Activated naive CD4-positive, alpha-beta T cell (primary cell): ENCODE measurements around the gene CDC42BPB.
"Not testable (repeated sequence)": the region's sequence is repeated elsewhere in the genome, so short reads cannot be mapped to it uniquely, and the experiment has no call there.

Experiments
- DNase-seq, 4 experiments: peaks; one replicate each; lab custom pipeline; 2025; lab: John Stamatoyannopoulos, UW

CDC42BPB gene

DNA sequence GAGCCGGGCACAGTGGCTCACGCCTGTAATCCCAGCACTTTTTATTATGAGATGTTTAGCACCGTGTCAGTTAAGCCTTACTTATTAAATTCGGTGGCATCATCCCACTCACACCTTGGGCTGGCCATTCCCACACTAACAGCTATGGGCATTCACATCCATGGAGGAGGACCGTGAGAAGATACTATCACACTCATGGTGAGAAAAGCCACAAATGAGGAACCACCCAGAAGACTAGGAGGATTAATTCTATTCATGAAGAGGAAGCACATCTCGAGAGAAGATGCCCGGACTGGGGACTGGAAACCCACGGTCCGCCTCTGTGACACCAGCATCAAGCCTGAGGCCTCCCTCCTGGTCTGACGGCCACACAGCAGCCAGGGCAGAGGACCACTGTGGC lies 4.9 kb downstream of the CDC42BPB start:
- no peak for DNase-seq

GRCh38 chr14:103050935-103051334 lies 6.4 kb downstream of the CDC42BPB start:
- DNase-seq, result no peak

GRCh38 chr14:103047453-103047852 lies 9.9 kb downstream of the CDC42BPB start:
- DNase-seq, result not testable (repeated sequence)

DNA sequence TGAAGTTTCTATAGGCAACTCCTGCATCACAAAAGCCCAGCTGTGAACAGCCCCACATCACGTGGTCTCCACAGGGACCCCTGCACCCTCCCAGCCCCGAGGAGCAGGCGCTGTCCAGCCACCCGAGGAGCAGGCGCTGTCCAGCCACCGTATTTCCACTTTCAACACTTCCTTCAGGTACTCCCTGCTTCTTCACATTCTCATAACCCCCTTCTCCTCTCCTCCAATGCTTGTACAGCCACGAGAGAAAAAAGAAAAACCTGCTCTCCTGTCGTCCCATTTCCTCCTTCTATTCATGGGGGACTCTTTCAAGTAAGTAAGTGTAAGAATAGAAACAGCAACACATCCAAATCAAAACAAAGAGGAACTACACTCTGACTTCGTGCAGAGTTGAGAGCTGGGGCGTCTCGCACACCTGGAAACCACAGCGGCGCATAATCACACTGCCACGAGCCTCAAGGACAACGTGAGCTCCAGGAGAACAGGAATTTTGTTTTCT lies 11.9 kb downstream of the CDC42BPB start:
- DNase-seq, result no peak

DNA sequence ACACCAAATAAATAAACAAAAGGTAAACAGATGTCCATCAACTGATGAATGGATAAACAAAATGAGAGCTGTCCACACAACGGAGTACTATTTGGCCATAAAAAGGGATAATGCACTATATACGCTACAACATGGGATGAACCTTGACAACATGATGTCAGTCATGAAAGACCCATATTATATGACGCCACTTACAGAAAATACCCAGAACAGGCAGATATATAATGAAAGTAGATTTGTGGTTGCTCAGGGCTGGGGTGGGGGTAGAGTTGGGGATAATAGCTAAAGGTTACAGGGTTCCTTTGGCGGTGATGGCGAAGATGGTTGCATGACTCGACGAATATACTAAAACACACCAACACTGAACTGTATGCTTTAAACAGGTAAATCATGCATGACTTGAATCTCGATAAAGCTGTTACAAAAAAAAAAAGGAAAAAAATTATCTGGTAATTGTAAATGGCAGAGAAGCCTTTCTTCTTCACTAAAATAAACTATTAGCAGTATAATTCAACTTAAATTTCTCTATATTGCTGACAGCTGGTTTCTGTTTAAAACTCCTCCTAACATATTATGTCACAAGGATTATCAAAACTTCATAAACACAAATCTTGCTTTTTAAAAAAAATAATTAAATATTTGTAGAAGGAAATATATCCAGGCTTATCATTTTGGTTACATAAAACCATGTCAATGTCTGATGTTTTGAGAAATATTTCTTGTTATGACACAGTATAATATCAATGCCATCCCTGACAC lies 13.9 kb downstream of the CDC42BPB start:
- no peak for DNase-seq

- DNase-seq, result no peak
Measured at GRCh38 chr14:103041464-103041863, 15.9 kb downstream of the CDC42BPB start.

DNA sequence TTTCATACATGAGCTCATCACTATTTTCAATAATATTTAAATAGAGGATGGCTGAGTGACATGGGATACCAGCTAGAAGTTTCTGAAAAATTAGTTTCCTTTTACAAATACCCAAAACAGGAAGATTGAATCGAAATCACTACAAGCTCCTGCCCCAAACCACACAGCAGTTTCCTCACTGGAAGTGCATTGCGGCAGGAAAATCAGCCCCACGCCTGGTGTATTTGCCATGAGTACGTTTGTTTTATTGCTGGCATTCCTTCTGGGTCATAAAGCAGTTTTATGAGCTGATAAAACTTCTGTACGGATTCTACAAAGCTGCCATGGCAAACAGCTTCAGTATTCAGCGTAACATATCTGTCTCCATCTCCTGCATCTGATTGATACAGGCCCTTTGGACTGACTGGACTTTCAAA lies 23.7 kb downstream of the CDC42BPB start:
- DNase-seq, result no peak

DNA sequence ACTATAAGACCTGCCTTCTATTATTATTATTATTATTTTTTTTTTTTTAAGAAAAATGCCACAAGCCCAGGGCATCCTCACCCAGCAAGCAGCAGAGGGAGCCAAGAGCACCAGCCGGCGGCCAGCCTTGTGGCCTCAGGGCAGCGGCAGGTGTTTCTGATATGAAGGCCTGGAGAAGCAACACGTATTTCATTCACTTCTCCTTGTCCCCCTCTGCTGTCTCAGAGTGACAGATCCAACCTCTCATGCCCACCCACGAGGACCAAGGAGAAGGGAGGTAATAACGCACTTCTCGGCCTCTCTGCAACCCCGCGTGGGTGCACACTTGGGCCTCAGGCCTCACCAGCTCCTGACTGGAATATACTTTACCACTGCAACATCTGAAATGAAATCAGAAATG lies 25.4 kb downstream of the CDC42BPB start:
- DNase-seq, result no peak

DNA sequence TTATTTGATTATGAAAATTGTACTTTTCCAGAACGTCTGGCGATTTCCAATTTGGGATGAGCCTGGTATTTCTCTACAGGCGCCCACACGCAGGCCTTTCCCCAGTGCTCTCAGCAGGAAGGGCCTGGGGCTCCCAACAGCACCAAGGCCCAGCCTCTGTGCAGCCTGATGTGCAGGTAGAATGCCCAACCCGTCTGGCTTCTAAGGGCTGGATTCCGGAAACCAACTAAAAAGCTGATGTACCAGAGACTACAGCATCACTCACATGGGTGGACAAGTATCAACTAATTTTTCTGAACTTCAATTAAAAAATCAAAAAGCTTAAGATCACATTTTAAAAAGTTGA lies 25.8 kb downstream of the CDC42BPB start:
- DNase-seq, result no peak

DNA sequence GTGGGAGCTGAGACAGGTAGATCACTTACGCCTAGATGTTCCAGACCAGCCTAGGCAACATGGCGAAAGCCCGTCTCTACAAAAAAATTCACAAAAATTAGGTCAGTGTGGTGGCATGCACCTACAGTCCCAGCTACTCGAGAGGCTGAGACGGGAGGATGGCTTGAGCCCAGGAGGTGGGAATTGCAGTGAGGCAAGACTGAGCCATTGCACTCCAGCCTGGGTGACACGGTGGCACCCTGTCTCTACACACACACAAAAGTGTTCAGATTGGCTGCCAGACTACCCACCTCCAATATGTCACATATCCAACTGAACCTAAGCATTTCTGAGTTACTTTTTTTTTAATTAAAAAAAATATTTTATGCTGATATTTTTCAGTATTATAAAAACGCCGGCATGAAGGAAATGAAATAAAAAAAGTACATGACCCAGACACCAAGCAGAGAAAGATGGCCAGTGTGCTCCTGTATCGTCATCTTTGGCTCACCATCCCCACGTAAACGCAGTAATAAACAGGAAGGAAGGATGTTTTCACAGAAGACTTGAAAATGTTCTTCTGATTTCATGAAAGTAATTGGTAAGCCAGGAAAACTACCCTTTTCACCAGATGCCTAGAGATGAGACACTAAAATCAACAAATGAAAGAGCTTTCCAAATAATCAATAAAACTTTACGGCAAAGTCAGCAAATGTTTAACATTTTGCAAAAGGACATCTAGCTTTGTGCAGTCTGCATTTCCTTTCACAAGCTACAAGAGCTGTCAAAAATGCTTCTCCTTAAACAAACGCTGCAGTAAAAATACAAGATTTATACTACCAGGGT lies 26.4 kb downstream of the CDC42BPB start:
- no peak for DNase-seq

DNA sequence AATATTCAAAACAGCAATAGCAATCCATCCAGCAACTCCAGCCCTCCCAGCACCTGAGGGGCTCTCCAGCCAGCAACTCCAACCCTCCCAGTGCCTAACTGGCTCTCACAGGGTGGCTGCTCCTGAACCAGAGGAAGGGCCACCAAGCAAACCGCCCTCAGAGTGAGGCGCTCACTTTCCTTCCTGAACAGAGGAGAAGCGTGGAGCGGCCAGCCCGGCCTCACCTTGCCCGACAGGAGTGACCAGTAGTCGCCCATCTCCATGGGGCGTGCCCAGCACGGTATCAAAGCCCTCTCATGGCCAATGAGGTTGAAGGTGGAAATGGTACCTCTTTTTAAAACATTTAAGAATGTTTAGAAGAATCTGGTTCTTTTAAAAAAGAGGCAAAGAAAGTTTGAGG lies 27.4 kb downstream of the CDC42BPB start:
- no peak for DNase-seq

DNA sequence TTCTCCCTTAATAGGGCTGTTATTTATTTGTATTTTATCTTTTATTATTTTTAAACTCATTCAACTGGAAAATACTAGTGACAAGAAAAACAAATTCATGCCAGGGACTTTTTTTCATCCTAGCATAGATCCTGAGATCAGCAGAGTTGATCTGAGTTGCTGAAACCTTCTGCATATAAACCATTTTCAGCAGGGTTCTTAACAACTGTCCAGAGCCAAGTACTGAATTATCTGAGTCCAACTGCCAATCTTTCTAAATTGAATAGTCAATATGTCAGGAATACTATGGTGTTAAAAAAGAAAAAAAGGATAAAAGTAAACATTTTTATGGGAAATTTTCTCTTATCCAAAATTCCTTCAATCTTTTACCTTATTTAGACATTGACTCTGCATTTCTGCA lies 28.6 kb downstream of the CDC42BPB start:
- DNase-seq, result no peak

DNA sequence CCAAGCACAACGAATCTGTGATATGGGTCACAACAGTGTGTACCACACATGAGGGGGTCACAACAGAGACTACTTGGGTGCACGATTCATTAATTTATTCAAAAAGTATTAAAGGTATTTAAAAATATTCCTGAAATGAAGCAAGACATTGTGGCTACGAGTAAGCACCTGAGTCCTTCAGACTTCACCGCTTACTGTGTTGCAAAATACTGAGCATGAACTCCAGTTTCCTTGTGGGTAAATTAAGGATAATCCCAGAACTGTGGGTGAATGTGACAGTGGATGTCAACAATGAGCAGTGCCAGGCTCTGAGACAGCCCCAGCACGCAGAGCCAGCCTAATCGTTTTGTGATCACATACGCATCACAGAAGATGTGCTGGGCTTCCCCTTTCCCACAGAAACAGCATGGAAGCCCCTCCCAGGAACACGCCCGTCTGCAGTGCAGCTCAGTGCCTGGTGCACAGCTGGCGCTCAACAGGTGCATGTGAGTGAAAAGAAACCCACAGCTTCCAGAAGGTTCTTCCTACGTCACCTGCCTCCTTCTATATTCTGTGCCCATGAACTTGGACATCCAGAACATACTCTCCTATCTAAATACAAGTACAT lies 29.1 kb downstream of the CDC42BPB start:
- DNase-seq, result no peak

GRCh38 chr14:103027451-103027850 lies 29.9 kb downstream of the CDC42BPB start:
- DNase-seq, result no peak

GRCh38 chr14:103026988-103027387 lies 30.4 kb downstream of the CDC42BPB start:
- no peak for DNase-seq

- not testable (repeated sequence) for DNase-seq
Measured at GRCh38 chr14:103026196-103026595, 31.2 kb downstream of the CDC42BPB start.

- DNase-seq, result no peak
Measured at GRCh38 chr14:103023881-103024473, 33.4 kb downstream of the CDC42BPB start.

DNA sequence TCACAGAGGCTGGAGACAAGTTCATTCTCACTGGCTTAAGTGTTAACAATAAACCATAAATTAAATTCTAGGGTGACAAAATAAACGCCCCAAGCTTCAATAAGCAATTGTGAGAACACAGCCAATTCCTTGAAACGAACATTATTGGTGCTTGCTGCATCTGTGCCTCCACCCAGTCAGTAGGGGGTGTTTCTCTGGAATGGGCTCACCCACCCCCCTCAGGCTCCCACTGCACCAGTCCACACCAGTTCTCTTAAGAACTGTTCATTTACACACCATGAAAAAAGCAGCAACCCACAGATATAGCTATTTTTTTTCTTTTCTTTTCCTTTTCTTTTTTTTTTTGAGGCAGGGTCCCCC lies 34.7 kb downstream of the CDC42BPB start:
- no peak for DNase-seq

- DNase-seq, result no peak
Measured at GRCh38 chr14:103022002-103022684, 35.2 kb downstream of the CDC42BPB start.

DNA sequence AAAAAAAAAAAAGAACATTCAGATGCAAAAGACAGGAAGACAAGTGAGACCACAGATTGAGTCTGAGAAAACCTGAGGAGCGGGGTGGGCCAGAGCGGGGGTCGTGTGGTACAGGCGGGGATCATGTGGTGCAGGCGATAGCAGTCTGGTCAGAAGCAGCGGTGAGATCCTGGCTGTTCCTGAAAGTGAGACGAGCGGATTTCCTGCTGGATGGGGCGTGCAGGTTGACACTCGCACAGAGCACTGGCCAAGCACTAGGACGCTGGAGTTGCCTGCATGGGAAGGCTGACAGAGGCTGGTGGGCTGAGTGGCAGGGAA lies 35.7 kb downstream of the CDC42BPB start:
- no peak for DNase-seq

DNA sequence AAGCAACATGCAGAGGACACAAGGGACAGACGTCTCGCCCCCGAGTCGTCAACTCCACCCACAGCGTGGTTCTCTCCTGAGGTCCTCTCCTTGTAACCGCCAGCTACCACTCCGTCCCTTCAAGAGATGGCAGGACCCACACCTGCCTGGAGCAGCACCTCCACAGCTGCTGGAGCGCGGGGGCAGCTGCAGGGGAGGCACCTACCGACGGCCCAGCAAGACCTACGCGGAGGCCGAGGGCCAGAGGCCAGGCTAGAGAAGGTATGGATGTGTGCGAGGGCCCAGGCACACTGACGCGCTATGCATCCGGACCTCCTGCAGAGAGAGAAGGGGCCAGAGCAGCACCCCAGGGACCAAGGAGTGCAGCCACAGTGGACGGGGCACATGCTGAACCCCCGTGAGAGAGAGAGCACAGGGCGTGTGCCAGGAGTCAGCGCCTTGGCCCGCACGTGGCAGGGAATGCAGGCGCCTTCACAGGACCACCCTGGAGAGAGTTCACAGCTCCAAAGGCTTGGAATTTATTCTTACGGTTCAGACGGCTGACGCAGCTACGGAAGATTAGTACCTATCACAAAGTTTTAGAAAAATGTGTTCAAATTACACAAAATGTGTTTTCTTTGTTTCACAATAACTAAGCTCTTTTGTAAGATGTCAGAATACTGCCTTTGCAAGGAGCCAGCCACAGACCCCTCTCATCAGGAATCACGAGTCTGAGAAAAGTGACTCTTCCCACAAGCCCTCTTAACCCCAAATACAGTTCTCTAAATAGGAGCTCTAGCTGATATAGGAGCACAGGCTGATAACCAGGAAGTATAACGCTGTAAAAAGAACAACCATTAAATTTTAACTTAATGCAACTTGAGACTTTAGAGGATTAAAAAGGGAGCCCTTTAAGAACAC lies 36.8 kb downstream of the CDC42BPB start:
- no peak for DNase-seq
